Calu3 (cell line): ENCODE data around the gene ZNF775. TPM values are rescaled to one million over a fixed set of nuclear protein-coding genes. Genes with fewer than 3 reads are reported as not detected.

Experiments
- Bru-seq: library from RNA; stranded (reverse); fragments of 400-500 nt; gene quantifications from one replicate; lab custom pipeline; 2021; lab: Mats Ljungman, UMichigan
- BruChase-seq, 2 experiments: library from RNA; stranded (reverse); fragments of 400-500 nt; gene quantifications; one replicate each; lab custom pipeline; 2021; lab: Mats Ljungman, UMichigan
- BruUV-seq: library from RNA; stranded (reverse); fragments of 400-500 nt; replicated peaks from 2 replicates; lab custom pipeline; 2021; lab: Mats Ljungman, UMichigan
- CTCF ChIA-PET: fragments of 300-600 bp; sonication (Branson Sonifier 250); formaldehyde crosslinking; loops from one replicate; lab custom pipeline; 2022; ENCODE audit warnings: antibody characterized with exemption; lab: Charles Lee
- DNase-seq: peaks from one replicate; pipeline ENCODE4 v3.0.0; 2022
- H3K27ac Mint-ChIP-seq: one replicate; pipeline ENCODE4 v1.8.0; 2022; ENCODE audit warnings: mixed read lengths; ENCODE audit not compliant: unreplicated experiment
- H3K27me3 Mint-ChIP-seq: one replicate; pipeline ENCODE4 v1.8.0; 2022; ENCODE audit warnings: mixed read lengths; ENCODE audit not compliant: unreplicated experiment
- H3K36me3 Mint-ChIP-seq: one replicate; pipeline ENCODE4 v1.8.0; 2022; ENCODE audit warnings: mild to moderate bottlenecking, moderate library complexity, mixed read lengths; ENCODE audit not compliant: insufficient read depth, unreplicated experiment
- H3K4me1 Mint-ChIP-seq: one replicate; pipeline ENCODE4 v1.8.0; 2022; ENCODE audit warnings: mild to moderate bottlenecking, low read depth, mixed read lengths; ENCODE audit not compliant: unreplicated experiment
- H3K4me3 Mint-ChIP-seq: one replicate; pipeline ENCODE4 v1.8.0; 2022; ENCODE audit warnings: mild to moderate bottlenecking, low read depth, moderate library complexity, mixed read lengths; ENCODE audit not compliant: unreplicated experiment
- H3K9me3 Mint-ChIP-seq: one replicate; pipeline ENCODE4 v1.8.0; 2022; ENCODE audit warnings: low read depth, mixed read lengths; ENCODE audit not compliant: unreplicated experiment
- intact Hi-C: fragments of 100-400 bp; cut with micrococcal nuclease; formaldehyde crosslinking; loops from one replicate; pipeline ENCODE4 v1.10.0; 2022; ENCODE audit not compliant: unreplicated experiment
- long read RNA-seq: library from polyadenylated mRNA; stranded (forward); transcript quantifications from one replicate; pipeline ENCODE4 v2.0.0, GENCODE V29; 2022
- total RNA-seq: library from RNA; stranded (reverse); gene quantifications from 2 replicates; pipeline ENCODE4 v1.2.3, GENCODE V29; 2022
- TF ChIP-seq, protein P1 (sequence below): fragments of 200-600 bp; IDR thresholded peaks from one replicate; pipeline ENCODE4 v1.8.0; 2022; ENCODE audit warnings: antibody characterized with exemption; ENCODE audit not compliant: unreplicated experiment

Gene ZNF775
- total RNA-seq (5.3 and 5.8 TPM in 2 replicates), Bru-seq, nascent RNA (percentile 22 among the genes with signal in this experiment), BruChase-seq, experiment 1, labeled RNA remaining after a 6-hour chase (percentile 43 among the genes with signal in this experiment), BruChase-seq, experiment 2, labeled RNA remaining after a 2-hour chase (percentile 52 among the genes with signal in this experiment)
- long read RNA-seq, transcript ZNF775-201 (3 exons, 2,257 nt) = major isoform, 7 of 9 reads
- long read RNA-seq, partial matches to known transcripts = 0 of 9 reads
- long read RNA-seq, other reads (novel, unspliced or antisense) = 2 of 9 reads

DNA sequence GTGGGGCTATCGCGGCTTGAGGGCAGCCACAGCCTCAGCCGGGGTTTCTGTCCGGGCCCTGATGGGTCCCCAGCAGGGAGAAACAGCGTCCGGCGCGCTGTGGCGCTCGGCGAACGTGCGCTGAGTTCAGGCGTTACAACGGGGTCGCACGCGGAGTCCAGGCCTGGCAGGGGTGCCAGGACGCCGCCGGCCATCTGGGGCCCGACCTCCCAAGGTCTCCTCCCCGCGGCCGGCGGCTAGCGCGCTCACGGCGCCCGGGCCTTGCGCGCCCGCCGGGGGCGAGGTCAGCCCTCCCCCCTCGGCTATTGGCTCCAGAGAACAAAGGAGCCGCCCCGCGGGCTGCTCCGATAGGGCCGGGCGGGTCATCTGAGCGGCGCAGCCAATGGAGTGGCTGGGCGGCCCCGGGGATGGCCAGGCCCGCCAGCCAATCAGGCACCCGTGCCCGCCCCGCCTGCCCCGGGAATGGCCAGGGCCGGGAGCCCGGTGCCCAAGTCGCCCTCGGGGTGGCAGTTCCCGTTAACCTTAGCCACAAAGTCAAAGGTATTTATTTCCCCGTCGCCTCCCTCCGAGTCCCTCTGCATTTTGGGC, at the start of gene ZNF775:
Gene ZNF775, plus strand, starts transcription at position 478 of the 588 bp plus-strand sequence. CDS start 9,141 bp downstream, outside the sequence.
- TF ChIP-seq, protein P1, sequence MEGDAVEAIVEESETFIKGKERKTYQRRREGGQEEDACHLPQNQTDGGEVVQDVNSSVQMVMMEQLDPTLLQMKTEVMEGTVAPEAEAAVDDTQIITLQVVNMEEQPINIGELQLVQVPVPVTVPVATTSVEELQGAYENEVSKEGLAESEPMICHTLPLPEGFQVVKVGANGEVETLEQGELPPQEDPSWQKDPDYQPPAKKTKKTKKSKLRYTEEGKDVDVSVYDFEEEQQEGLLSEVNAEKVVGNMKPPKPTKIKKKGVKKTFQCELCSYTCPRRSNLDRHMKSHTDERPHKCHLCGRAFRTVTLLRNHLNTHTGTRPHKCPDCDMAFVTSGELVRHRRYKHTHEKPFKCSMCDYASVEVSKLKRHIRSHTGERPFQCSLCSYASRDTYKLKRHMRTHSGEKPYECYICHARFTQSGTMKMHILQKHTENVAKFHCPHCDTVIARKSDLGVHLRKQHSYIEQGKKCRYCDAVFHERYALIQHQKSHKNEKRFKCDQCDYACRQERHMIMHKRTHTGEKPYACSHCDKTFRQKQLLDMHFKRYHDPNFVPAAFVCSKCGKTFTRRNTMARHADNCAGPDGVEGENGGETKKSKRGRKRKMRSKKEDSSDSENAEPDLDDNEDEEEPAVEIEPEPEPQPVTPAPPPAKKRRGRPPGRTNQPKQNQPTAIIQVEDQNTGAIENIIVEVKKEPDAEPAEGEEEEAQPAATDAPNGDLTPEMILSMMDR = no peak
- no peaks in the 10 kb centered on the region for H3K9me3 Mint-ChIP-seq
- H3K36me3 Mint-ChIP-seq = peaks cover 55% of the 10 kb centered on the region
- peak; percentile 97 for DNase-seq
- CTCF ChIA-PET = interaction anchor here (0.8 kb wide), 1 partner anchor 11 kb away, joined by 3 read pairs; the partner anchor contains the start of gene REPIN1
- peaks cover 49% of the 10 kb centered on the region for H3K4me1 Mint-ChIP-seq
- H3K27ac Mint-ChIP-seq = peak within 1 kb of the TSS; percentile 85
- intact Hi-C loops = no loop called here
- no TSS peak for BruUV-seq
- no peaks in the 10 kb centered on the region for H3K27me3 Mint-ChIP-seq
- H3K4me3 Mint-ChIP-seq = peak within 1 kb of the TSS; percentile 96

DNA sequence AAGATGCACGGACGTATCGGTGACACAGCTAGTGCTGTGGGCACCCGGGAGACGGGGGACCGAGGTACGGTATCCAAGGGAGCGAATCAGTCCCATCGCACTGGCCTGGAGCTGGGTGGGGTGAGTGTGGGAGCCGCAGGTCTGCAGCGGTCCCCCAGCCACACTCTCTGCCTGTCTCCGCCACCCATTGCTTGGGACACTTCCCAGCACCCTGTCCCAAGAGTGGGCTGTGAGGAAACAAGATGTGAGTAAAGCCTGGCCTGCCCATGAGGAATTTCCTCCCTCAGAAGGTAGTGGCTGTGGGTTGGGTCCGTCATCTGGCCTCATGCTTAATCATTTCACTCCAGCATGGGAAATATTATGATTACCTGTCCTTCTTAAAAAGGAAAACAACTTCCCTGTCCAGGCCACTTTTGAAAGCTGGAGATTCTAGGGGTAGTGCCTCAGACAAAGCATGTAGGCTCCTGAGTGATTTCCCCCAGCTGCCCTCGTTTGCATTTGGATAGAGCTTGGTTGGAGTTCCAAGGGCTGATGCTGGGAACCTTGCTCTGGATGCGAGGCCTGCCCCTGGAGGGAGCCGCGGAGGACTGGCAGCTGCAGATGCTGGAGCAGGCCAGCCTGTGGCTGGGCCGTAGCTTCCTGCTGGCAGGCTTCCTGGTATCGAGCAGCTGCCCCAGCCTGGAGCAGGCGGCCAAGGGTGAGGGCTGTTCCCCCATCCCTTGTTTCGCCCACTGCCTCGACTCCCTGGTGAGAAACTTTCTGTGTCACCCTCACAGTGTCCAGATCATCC, 49.6 kb upstream of the ZNF775 start:
- Mint-ChIP-seq H3K4me1 (peaks cover 10% of the 10 kb centered on the region), H3K9me3 (no peaks in the 10 kb centered on the region), H3K27ac (no peak overlapping the region), H3K27me3 (no peaks in the 10 kb centered on the region), H3K36me3 (peaks cover 27% of the 10 kb centered on the region), H3K4me3 (no peak overlapping the region)
- TF ChIP-seq, protein P1 = no peak
- DNase-seq = no peak
- CTCF ChIA-PET = no interaction called here
- intact Hi-C loops = no loop called here
- BruUV-seq = no TSS peak

DNA sequence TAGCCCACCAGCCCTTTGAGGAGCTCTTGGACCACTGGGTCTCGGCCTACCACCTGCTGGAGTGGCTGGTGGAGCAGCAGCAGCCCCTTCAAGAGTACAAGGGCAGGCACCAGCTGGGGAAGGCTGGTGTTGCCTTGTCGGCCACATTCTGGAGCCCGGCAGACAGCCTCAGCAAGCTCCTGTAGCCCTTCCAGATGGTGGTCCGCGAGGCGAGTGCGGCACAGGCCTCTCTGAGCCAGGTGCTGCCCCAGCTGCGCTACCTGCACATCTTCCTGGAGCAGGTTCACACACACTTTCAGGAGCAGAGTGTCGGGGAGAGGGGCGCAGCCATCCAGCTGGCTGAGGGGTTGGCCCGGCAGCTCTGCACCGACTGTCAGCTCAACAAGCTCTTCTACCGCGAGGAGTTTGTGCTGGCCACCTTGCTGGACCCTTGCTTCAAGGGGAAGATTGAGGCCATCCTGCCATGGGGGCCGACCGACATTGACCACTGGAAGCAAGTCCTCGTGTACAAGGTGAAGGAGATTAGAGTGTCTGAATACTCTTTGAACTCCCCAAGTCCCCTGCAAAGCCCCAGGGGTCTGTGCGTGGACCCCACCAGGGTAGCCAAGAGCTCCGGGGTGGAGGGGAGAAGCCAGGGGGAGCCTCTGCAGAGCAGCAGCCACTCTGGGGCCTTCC, 48.8 kb upstream of the ZNF775 start:
- Mint-ChIP-seq H3K27me3 (no peaks in the 10 kb centered on the region), H3K36me3 (peaks cover 19% of the 10 kb centered on the region), H3K9me3 (no peaks in the 10 kb centered on the region), H3K27ac (no peak overlapping the region), H3K4me3 (no peak overlapping the region), H3K4me1 (peaks cover 2% of the 10 kb centered on the region)
- no peak for DNase-seq
- CTCF ChIA-PET = no interaction called here
- intact Hi-C loops = no loop called here
- no TSS peak for BruUV-seq
- TF ChIP-seq, protein P1 = no peak
